ENCODE results near the gene PCDHGA9. TPM values are rescaled to one million over a fixed set of nuclear protein-coding genes. Genes with fewer than 3 reads are reported as not detected.

The PCDHGA9 gene
- total and polyA plus RNA-seq, 2 donors (not counting 3 experiments of a cell fraction or from before 2014, with no cell fraction given), result 1.1 to 3.9 TPM

DNA sequence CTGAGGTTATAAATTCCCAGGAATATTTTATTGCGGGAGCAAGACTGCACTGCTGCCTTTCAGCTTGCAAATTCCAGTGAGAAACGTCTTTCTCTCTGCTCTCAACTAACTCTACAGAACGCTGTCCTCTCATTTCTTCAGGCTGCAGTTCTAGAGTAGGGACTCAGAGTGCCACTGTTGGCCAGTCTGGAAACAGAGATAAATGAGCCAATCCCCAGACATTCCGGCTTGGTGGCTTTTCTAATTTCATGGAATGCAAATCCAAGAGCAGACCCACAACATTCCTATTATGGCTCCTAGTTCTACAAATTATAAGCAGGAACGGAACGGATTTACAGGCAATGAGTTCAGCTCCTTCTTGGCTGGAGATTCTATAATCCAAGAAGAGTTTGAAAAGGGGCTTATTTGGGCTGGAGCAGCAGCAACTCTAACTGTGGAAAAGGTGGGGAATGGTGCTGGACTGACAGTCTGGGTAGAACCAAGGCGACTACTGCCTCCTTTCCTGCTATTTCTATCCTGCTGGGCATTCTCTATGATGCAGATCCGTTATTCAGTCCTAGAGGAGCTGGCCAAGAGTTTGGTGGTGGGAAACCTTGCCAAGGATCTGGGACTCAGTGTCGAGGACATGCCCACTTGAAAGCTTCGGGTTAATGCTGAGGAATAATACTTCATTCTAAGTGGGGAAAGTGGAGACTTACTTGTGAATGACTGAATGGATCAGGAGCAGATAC is 37.0 kb downstream of the PCDHGA9 start:
- Histone ChIP-seq H3K4me3 (replicated peaks in 1 of 3; ENCODE audit: insufficient read depth in 1 of 3, low read depth in 1 of 3, low read length in 3 of 3) (no peak overlapping the region), H3K4me1 (ENCODE audit: control insufficient read depth, extremely low read depth, insufficient read depth, low read length) (no peaks in the 10 kb centered on the region), H3K9ac (replicated peaks; ENCODE audit: extremely low read depth, insufficient read depth, low read length) (no peak overlapping the region), H3K79me2 (ENCODE audit: control insufficient read depth, insufficient read depth, low read length) (no peaks in the 10 kb centered on the region), H3K9me3 (replicated peaks; ENCODE audit: control insufficient read depth, insufficient read depth, low read length) (no peaks in the 10 kb centered on the region), H3K4me2 (ENCODE audit: insufficient read depth, low read length) (no peak overlapping the region), H3K27ac (ENCODE audit: insufficient read depth, low read depth, low read length) (no peak overlapping the region), H3K27me3 (ENCODE audit: control insufficient read depth in 2 of 2, insufficient read depth in 2 of 2, low read length in 2 of 2) (peaks cover 0 to 4% of the 10 kb centered on the region in 2 experiments), H4K20me1 (replicated peaks; ENCODE audit: control insufficient read depth, extremely low read depth, insufficient read depth, low read length) (no peaks in the 10 kb centered on the region), H3K9me1 (replicated peaks; ENCODE audit: control insufficient read depth, extremely low read depth, insufficient read depth, low read length) (no peaks in the 10 kb centered on the region), H3K36me3 (ENCODE audit: control insufficient read depth in 2 of 2, extremely low read depth in 1 of 2, insufficient read depth in 2 of 2, low read length in 2 of 2) (no peaks in the 10 kb centered on the region), H2AFZ (ENCODE audit: low read depth, low read length) (no peak overlapping the region)
- CTCF ChIA-PET, result interaction anchor here (2.1 to 2.6 kb wide), 2 partner anchors 9 to 118 kb away, joined by 9 to 16 read pairs; partner anchors contain the start of gene PCDHGA12
- dilution Hi-C loops (cut with MboI; ENCODE audit: extremely low pct_ligation_motif_present, low sequenced_read_pairs) (no loop called here), intact Hi-C loops (cut with micrococcal nuclease) (no loop called here)
- POLR2A ChIA-PET, result no interaction called here
- BruUV-seq (replicated peaks), result no TSS peak
- DNase-seq (ENCODE audit: low read depth, low spot score) (no peak), FAIRE-seq (no peak)
- TF ChIP-seq JUN (IDR thresholded peaks at IDR 0.05; ENCODE audit: borderline replicate concordance, insufficient read depth, insufficient read length, low read depth), result no peak
- no peak for TF ChIP-seq MYC (IDR thresholded peaks at IDR 0.05; ENCODE audit: low read depth, low read length)
- TF ChIP-seq GATA2 (IDR thresholded peaks at IDR 0.05; ENCODE audit: insufficient read depth, insufficient read length, low read depth, low read length), result no peak
- no peak for TF ChIP-seq POLR2A (IDR thresholded peaks at IDR 0.05; ENCODE audit: low read depth, low read length)
- TF ChIP-seq FOS (IDR thresholded peaks at IDR 0.05; ENCODE audit: borderline replicate concordance, insufficient read depth, low read length), result no peak
- TF ChIP-seq POLR2AphosphoS5 (IDR thresholded peaks at IDR 0.05; ENCODE audit: insufficient read depth, low read depth, low read length), result no peak
- TF ChIP-seq, protein P1, sequence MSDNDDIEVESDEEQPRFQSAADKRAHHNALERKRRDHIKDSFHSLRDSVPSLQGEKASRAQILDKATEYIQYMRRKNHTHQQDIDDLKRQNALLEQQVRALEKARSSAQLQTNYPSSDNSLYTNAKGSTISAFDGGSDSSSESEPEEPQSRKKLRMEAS (IDR thresholded peaks at IDR 0.05; ENCODE audit: insufficient read depth, insufficient read length), result no peak
- TF ChIP-seq, protein P2, sequence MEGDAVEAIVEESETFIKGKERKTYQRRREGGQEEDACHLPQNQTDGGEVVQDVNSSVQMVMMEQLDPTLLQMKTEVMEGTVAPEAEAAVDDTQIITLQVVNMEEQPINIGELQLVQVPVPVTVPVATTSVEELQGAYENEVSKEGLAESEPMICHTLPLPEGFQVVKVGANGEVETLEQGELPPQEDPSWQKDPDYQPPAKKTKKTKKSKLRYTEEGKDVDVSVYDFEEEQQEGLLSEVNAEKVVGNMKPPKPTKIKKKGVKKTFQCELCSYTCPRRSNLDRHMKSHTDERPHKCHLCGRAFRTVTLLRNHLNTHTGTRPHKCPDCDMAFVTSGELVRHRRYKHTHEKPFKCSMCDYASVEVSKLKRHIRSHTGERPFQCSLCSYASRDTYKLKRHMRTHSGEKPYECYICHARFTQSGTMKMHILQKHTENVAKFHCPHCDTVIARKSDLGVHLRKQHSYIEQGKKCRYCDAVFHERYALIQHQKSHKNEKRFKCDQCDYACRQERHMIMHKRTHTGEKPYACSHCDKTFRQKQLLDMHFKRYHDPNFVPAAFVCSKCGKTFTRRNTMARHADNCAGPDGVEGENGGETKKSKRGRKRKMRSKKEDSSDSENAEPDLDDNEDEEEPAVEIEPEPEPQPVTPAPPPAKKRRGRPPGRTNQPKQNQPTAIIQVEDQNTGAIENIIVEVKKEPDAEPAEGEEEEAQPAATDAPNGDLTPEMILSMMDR (IDR thresholded peaks at IDR 0.05; ENCODE audit: extremely low read depth in 1 of 2, insufficient read depth in 1 of 2, low read depth in 1 of 2, low read length in 2 of 2), result no peak
- TF ChIP-seq EZH2 (IDR thresholded peaks at IDR 0.05; ENCODE audit: borderline replicate concordance, low read depth, low read length, severe bottlenecking), result no peak

All from endothelial cell of umbilical vein (primary cell).